ENCODE results near the gene FAAP20.

FAAP20 gene

GRCh38 chr1:2210084-2210653 is 15.6 kb upstream of the FAAP20 start:
- DNase-seq = no peak

GRCh38 chr1:2209400-2210083 is 15.0 kb upstream of the FAAP20 start:
- DNase-seq = no peak

- DNase-seq = no peak
These were observed 14.0 kb upstream of the FAAP20 start for GRCh38 chr1:2208309-2209239.

- DNase-seq = no peak
These were observed 12.4 kb upstream of the FAAP20 start for GRCh38 chr1:2206813-2207487.

- DNase-seq = peak; percentile 95
These were observed 10.8 kb upstream of the FAAP20 start for GRCh38 chr1:2205191-2205952.

- DNase-seq = peak; percentile 79
These were observed 10.0 kb upstream of the FAAP20 start for GRCh38 chr1:2204415-2205190.

- no peak for DNase-seq
These were observed 9.3 kb upstream of the FAAP20 start for GRCh38 chr1:2203671-2204414.

GRCh38 chr1:2202843-2203601 is 8.4 kb upstream of the FAAP20 start:
- DNase-seq = no peak

GRCh38 chr1:2202008-2202575 is 7.5 kb upstream of the FAAP20 start:
- no peak for DNase-seq

GRCh38 chr1:2201062-2201461 is 6.5 kb upstream of the FAAP20 start:
- no peak for DNase-seq

- DNase-seq = no peak
These were observed 5.9 kb upstream of the FAAP20 start for GRCh38 chr1:2200308-2200943.

GRCh38 chr1:2199042-2199810 is 4.7 kb upstream of the FAAP20 start:
- peak; percentile 91 for DNase-seq

GRCh38 chr1:2198571-2198970 is 4.0 kb upstream of the FAAP20 start:
- DNase-seq = no peak

GRCh38 chr1:2197707-2198165 is 3.2 kb upstream of the FAAP20 start:
- DNase-seq = no peak

- DNase-seq = no peak
These were observed 2.5 kb upstream of the FAAP20 start for GRCh38 chr1:2196901-2197638.

GRCh38 chr1:2195785-2196184 is 1.2 kb upstream of the FAAP20 start:
- no peak for DNase-seq

- peak; percentile 91 for DNase-seq
These were observed 514 bp upstream of the FAAP20 start for GRCh38 chr1:2194898-2195673.
